K562 (cell line): ENCODE data around the gene PSMA6. TPM values are rescaled to one million over a fixed set of nuclear protein-coding genes. Genes with fewer than 3 reads are reported as not detected.

ENCODE experiments used
- ADNP ChIP-seq: fragments of 200-800 bp; sonication (Bioruptor generic); IDR thresholded peaks from 2 replicates; pipeline ENCODE4 v1.6.1; 2016; ENCODE audit warnings: missing genetic modification characterization, missing compliant biosample characterization
- CBX2 ChIP-seq: fragments of 200-600 bp; sonication (generic); IDR thresholded peaks from one replicate; pipeline ENCODE4 v1.6.1; 2012; ENCODE audit warnings: mild to moderate bottlenecking, low read length, inconsistent platforms; ENCODE audit not compliant: insufficient read depth, poor library complexity, severe bottlenecking
- CHD7 ChIP-seq: fragments of 200-600 bp; sonication (generic); IDR thresholded peaks from one replicate; pipeline ENCODE4 v1.6.1; 2012; ENCODE audit warnings: mild to moderate bottlenecking, low read depth, low read length, inconsistent platforms
- DEAF1 ChIP-seq: fragments of 450-650 bp; formaldehyde crosslinking; IDR thresholded peaks from 2 replicates; pipeline ENCODE4 v1.4.0; 2020; ENCODE audit warnings: mild to moderate bottlenecking, moderate library complexity
- MTA2 ChIP-seq: fragments of 450-650 bp; IDR thresholded peaks from 2 replicates; pipeline ENCODE4 v1.6.1; 2016; ENCODE audit warnings: low read depth
- RCOR1 ChIP-seq, 2 experiments: IDR thresholded peaks; 2 replicates each; pipeline ENCODE4 v1.6.1; 2012; ENCODE audit warnings: low read depth in 2 of 2, low read length in 2 of 2, borderline replicate concordance in 1 of 2, improper control_type of control experiment in 1 of 2
- RFX7 ChIP-seq: fragments of 250-450 bp; sonication (Bioruptor Pico); IDR thresholded peaks from 2 replicates; pipeline ENCODE4 v1.5.1; 2021; ENCODE audit warnings: mild to moderate bottlenecking
- TEAD4 ChIP-seq, 2 experiments: sonication (generic) in 1 of 2; formaldehyde crosslinking in 1 of 2; IDR thresholded peaks; 2 replicates each; pipeline versions ENCODE4 v1.6.1 to v1.8.0; 2012 to 2022; ENCODE audit warnings: borderline replicate concordance in 1 of 2, inconsistent platforms in 1 of 2, low read length in 1 of 2, mild to moderate bottlenecking in 1 of 2, missing genetic modification reagents in 1 of 2
- XRCC5 ChIP-seq: fragments of 200-400 bp; formaldehyde crosslinking; IDR thresholded peaks from 2 replicates; pipeline ENCODE4 v1.6.1; 2017; ENCODE audit warnings: low read depth, mild to moderate bottlenecking, low read length
- ZNF583 ChIP-seq: fragments of 250-450 bp; sonication (Bioruptor Pico); IDR thresholded peaks from 2 replicates; pipeline ENCODE4 v1.4.0; 2020
- polyA plus RNA-seq, 8 experiments: library from polyadenylated mRNA; depleted of rRNA in 4 of 8; stranded (reverse) in 5 of 8; unstranded in 3 of 8; fragments of >200 nt; fragmentation: Nextera tagmentation in 2 of 8; fragmentation: Illumina TruSeq in 1 of 8; extraction: Ambion mirVana in 2 of 8; extraction: Trizol in 1 of 8; gene quantifications; 2 replicates each; pipeline versions ENCODE4 v1.2.1 to v1.2.3, GENCODE V29; 2011 to 2014; ENCODE audit warnings: inconsistent platforms in 1 of 8, missing spikeins in 1 of 8
- total RNA-seq, 7 experiments: library from RNA; depleted of rRNA in 6 of 7; stranded (reverse); fragments of >200 nt in 6 of 7; fragmentation: Illumina TruSeq in 2 of 7; extraction: Trizol in 2 of 7; gene quantifications; 2 replicates each; pipeline versions ENCODE4 v1.2.1 to v1.2.3, GENCODE V29; 2011 to 2021; ENCODE audit warnings: low replicate concordance in 1 of 7

The PSMA6 gene
- total and polyA plus RNA-seq, 9 of the 15 experiments (the other 6 are each of a cell fraction or from before 2014, with no cell fraction given), result 210 to 952 (median 288) TPM

GRCh38 chr14:35366521-35366976, 74.4 kb downstream of the PSMA6 start (continued):
- TF ChIP-seq CHD7, result no peak
- no peak for TF ChIP-seq TEAD4 (IDR thresholded peaks at IDR 0.05; ENCODE audit: low read length)
- no peak for TF ChIP-seq TEAD4 (CRISPR knock-in tag; IDR thresholded peaks at IDR 0.05; ENCODE audit: borderline replicate concordance)
- peak in 1 of 2 experiments; percentile 59; a peak in 1 of 4 replicates for TF ChIP-seq RCOR1 (IDR thresholded peaks at IDR 0.05; ENCODE audit: borderline replicate concordance in 1 of 2, low read depth in 2 of 2, low read length in 2 of 2)
- TF ChIP-seq MTA2, result no peak
- no peak for TF ChIP-seq RFX7 (CRISPR knock-in tag)
- TF ChIP-seq CBX2, result no peak
- TF ChIP-seq DEAF1 (CRISPR knock-in tag), result no peak
- TF ChIP-seq ZNF583 (CRISPR knock-in tag), result no peak
- TF ChIP-seq ADNP, result peak; percentile 91
- no peak for TF ChIP-seq XRCC5
